ENCODE data around the gene TMEM132C.

The TMEM132C gene

DNA sequence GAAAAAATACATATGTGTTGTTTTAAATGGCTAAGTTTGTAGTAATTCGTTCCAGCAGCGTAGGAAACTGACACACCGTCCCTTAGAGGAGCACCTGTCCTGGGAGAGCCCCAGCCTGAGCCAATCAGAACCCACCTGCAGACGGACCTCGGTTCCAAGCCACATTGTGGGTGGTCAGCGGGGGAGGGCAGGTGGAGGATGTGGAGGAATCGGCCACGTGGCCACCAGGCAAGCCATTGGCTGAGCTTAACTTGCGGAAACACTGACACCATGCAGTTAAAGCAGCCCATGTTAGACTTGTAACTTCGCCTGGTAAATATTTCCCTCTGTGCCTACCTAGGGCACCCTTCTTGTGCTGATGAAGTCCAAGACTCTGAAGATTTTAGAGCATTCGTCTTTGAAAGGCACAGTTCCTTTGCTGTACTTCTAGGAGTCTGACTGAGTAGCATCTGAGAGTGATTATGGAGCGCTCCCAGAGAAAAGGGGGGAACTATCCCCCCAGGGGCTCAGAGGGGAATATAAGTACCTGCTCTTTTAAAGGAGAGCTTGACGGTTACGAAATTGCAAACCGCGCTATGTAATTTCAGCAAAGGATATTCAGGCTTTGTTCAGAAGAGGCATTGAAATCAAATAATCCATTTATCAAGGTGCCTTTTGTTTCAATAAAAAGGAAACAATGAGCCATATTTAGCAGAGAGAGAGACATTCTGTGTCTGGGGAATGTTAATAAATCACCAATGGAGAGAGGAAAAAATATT lies 135.7 kb downstream of the TMEM132C start:
- H3K27me3 ChIP-seq (replicated peaks) = no peaks in the 10 kb centered on the region
- DNase-seq = no peak
- in situ Hi-C loops (cut with HindIII; ENCODE audit: low pct_ligation_motif_present, low sequenced_read_pairs) = no loop called here

GRCh38 chr12:128408669-128409068 lies 141.7 kb downstream of the TMEM132C start:
- TF ChIP-seq, protein P1, sequence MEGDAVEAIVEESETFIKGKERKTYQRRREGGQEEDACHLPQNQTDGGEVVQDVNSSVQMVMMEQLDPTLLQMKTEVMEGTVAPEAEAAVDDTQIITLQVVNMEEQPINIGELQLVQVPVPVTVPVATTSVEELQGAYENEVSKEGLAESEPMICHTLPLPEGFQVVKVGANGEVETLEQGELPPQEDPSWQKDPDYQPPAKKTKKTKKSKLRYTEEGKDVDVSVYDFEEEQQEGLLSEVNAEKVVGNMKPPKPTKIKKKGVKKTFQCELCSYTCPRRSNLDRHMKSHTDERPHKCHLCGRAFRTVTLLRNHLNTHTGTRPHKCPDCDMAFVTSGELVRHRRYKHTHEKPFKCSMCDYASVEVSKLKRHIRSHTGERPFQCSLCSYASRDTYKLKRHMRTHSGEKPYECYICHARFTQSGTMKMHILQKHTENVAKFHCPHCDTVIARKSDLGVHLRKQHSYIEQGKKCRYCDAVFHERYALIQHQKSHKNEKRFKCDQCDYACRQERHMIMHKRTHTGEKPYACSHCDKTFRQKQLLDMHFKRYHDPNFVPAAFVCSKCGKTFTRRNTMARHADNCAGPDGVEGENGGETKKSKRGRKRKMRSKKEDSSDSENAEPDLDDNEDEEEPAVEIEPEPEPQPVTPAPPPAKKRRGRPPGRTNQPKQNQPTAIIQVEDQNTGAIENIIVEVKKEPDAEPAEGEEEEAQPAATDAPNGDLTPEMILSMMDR (IDR thresholded peaks at IDR 0.05; ENCODE audit: low read depth, low read length, missing control alignments) = no peak
- in situ Hi-C loops (cut with HindIII; ENCODE audit: low pct_ligation_motif_present, low sequenced_read_pairs) = no loop called here
- H3K27ac ChIP-seq = no peak overlapping the region
- DNase-seq = no peak
- H3K27me3 ChIP-seq (replicated peaks) = no peaks in the 10 kb centered on the region
- H3K4me3 ChIP-seq (ENCODE audit: low read depth, low read length) = no peak overlapping the region
- H3K36me3 ChIP-seq (replicated peaks) = no peaks in the 10 kb centered on the region

More for the DNA sequence above, 135.7 kb downstream of the TMEM132C start:
- TF ChIP-seq, protein P1 (IDR thresholded peaks at IDR 0.05; ENCODE audit: low read depth, low read length, missing control alignments) = no peak
- no peak overlapping the region for H3K27ac ChIP-seq
- no peak overlapping the region for H3K4me3 ChIP-seq (ENCODE audit: low read depth, low read length)
- no peaks in the 10 kb centered on the region for H3K36me3 ChIP-seq (replicated peaks)

DNA sequence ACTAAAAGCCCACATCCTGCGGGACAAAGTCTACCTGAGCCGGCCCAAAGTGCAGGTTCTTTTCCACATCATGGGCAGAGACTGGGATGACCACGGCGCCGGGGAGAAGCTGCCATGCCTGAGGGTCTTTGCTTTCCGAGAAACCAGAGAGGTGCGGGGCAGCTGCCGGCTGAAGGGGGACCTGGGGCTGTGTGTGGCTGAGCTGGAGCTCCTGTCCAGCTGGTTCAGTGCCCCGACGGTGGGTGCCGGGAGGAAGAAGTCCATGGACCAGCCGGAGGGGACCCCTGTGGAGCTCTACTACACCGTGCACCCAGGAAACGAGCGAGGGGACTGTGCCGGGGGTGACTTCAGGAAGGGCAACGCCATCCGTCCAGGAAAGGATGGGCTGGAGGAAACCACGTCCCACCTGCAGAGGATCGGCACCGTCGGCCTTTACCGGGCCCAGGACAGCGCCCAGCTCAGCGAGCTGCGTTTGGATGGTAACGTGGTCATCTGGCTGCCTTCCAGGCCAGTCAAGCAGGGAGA lies 148.1 kb downstream of the TMEM132C start:
- no peaks in the 10 kb centered on the region for H3K36me3 ChIP-seq (replicated peaks)
- H3K27me3 ChIP-seq (replicated peaks) = no peaks in the 10 kb centered on the region
- TF ChIP-seq, protein P1 (IDR thresholded peaks at IDR 0.05; ENCODE audit: low read depth, low read length, missing control alignments) = no peak
- H3K27ac ChIP-seq = no peak overlapping the region
- in situ Hi-C loops (cut with HindIII; ENCODE audit: low pct_ligation_motif_present, low sequenced_read_pairs) = no loop called here
- no peak overlapping the region for H3K4me3 ChIP-seq (ENCODE audit: low read depth, low read length)
- no peak for DNase-seq

DNA sequence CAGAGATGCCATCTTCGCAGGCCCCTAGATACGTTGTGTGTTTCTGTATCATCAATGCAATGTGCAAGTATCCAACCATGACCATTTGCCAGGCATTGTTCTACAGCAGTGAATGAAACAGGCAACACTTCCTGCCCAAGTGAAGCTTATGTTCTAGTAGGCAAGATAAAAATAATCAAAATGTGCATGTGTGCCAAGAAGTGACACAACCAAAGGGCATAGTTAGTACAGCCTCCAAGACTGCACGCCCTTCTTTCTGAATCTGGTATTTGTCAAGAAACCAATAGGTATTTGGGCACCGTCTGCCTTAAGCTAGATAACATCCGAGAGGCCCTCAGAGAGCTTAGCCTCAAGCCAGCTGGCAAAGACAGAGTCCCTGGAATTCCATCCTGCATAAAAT lies 152.0 kb downstream of the TMEM132C start:
- Histone ChIP-seq H3K4me3 (ENCODE audit: low read depth, low read length) (no peak overlapping the region), H3K27ac (no peak overlapping the region), H3K36me3 (replicated peaks) (no peaks in the 10 kb centered on the region), H3K27me3 (replicated peaks) (no peaks in the 10 kb centered on the region)
- TF ChIP-seq, protein P1 (IDR thresholded peaks at IDR 0.05; ENCODE audit: low read depth, low read length, missing control alignments) = no peak
- no peak for DNase-seq
- in situ Hi-C loops (cut with HindIII; ENCODE audit: low pct_ligation_motif_present, low sequenced_read_pairs) = no loop called here

GRCh38 chr12:128420163-128420562 lies 153.2 kb downstream of the TMEM132C start:
- in situ Hi-C loops (cut with HindIII; ENCODE audit: low pct_ligation_motif_present, low sequenced_read_pairs) = no loop called here
- Histone ChIP-seq H3K27ac (no peak overlapping the region), H3K36me3 (replicated peaks) (no peaks in the 10 kb centered on the region), H3K4me3 (ENCODE audit: low read depth, low read length) (no peak overlapping the region), H3K27me3 (replicated peaks) (no peaks in the 10 kb centered on the region)
- TF ChIP-seq, protein P1 (IDR thresholded peaks at IDR 0.05; ENCODE audit: low read depth, low read length, missing control alignments) = no peak
- no peak for DNase-seq

Data from brain microvascular endothelial cell (primary cell).